ENCODE data around the gene RAB5B.

- TF ChIP-seq CTCF (IDR thresholded peaks at IDR 0.05) (no peak), USF2 (CRISPR knock-in tag; IDR thresholded peaks at IDR 0.05) (no peak), FOXK1 (CRISPR knock-in tag; IDR thresholded peaks at IDR 0.05) (no peak), ATF1 (CRISPR knock-in tag; IDR thresholded peaks at IDR 0.05) (no peak), ZNF263 (CRISPR knock-in tag; IDR thresholded peaks at IDR 0.05; ENCODE audit: low read depth) (no peak), CREB1 (CRISPR knock-in tag; IDR thresholded peaks at IDR 0.05) (no peak), NR3C1 (CRISPR knock-in tag; conservative IDR thresholded peaks at IDR 0.05; ENCODE audit: low read depth) (no peak), NFYB (CRISPR knock-in tag; conservative IDR thresholded peaks at IDR 0.05; ENCODE audit: low read depth) (no peak), ELF4 (CRISPR knock-in tag; IDR thresholded peaks at IDR 0.05; ENCODE audit: low read depth) (no peak)
Measured at GRCh38 chr12:56034586-56035332, 60.9 kb downstream of the RAB5B start.

Data from WTC11 (cell line).